Stimulated activated CD8-positive, alpha-beta memory T cell treated with anti-CD3 and anti-CD28 coated beads, Interleukin-4, amount 100 ng/mL, for 1 hour (primary cell): ENCODE results near the gene SCYGR7.
"Not testable (repeated sequence)": the region's sequence is repeated elsewhere in the genome, so short reads cannot be mapped to it uniquely, and the experiment has no call there.

Source experiments
- DNase-seq, 2 donors: peaks; one replicate each; pipeline ENCODE4 v3.0.0-alpha.2; 2020; ENCODE audit warnings: low read depth in 2 of 2, low spot score in 1 of 2

The SCYGR7 gene, protein sequence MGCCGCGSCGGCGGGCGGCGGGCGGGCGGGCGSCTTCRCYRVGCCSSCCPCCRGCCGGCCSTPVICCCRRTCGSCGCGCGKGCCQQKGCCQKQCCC

DNA sequence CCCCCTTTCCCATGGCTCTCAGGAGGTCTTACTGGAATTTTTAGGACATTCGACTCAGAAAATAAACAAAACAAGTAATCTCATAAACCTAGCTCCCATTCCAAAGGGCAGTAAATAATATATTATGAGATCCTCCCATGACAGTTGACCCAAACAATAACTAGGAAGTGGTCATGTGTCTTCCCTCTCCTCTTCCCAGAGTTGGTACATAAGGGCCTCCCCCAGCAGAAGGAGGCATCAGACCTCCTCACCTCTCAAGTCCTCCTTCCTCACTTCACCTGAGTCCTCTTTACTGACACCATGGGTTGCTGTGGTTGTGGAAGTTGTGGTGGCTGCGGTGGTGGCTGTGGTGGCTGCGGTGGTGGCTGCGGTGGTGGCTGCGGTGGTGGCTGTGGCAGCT lies at the start of gene SCYGR7:
SCYGR7 (plus strand) TSS at position 301 of the 400 bp plus-strand sequence; CDS start at position 301, 0 bp downstream.
- DNase-seq: no peak

DNA sequence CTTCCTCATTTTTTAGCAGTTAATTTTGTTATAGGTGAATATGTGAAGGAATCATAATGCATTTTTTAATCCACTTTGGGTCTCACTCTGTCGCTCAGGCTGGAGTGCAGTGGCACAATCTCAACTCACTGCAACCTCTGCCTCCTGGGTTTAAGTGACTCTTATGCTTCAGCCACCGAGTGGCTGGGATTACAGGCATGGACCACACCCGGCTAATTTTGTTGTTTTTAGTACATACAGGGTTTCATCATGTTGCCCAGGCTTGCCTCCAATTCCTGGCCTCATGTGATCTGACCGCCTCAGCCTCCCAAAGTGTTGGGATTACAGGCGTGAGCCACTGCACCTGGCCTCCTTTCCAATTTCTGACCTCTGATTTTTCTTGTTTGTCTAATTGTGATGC lies 43.9 kb upstream of the SCYGR7 start:
- no peak for DNase-seq

GRCh38 chr2:227687189-227687588 lies 40.9 kb upstream of the SCYGR7 start:
- DNase-seq: no peak

DNA sequence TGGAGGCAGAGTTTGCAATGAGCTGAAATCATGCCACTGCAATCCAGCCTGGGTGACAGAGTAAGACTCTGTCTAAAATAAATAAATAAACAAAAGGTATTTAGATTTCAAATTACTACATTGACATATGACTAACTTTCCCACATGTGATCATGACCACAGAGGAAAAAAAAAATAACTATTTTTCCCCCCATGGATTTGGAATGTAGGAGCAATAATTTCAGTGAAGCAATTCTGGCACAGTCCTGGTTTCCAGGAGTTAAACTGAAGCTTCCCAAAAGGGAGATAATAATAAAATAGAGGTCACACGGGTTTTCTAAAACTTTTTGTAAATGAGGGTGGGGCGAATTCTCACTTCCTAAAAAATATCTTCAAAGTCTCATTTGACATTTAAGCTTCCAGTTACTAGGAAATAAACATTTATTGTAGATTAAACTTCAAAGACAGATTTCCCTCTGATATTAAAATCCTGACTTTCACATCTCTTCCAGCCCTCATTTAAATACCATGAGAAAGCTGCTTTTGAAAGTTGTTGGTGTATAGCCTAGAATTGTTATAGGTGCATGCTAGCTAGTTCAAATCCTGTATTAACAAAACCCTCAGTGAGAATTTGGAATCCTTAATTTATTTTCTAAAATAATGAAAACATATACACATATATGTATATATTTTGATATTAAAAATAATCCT lies 31.0 kb upstream of the SCYGR7 start:
- DNase-seq: no peak

DNA sequence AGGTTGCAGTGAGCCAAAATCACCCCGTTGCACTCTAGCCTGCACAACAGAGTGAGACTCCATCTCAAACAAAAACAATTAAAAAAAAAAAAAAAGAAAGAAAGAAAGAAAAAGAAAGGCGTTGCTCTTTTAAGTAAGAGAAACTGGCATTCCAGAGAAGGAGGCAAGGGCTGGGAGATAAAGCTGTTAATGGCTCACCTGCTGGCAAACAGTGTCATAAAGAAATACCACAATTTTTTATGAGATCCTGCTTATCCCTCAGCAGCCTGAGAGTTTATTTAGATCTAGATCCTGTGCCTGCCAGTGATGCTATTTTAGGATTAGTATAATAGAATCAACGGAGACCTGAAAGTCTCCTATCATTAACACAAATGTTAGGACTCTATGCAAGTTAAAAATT lies 26.6 kb upstream of the SCYGR7 start:
- DNase-seq: no peak

GRCh38 chr2:227703280-227703732 lies 24.8 kb upstream of the SCYGR7 start:
- no peak for DNase-seq

DNA sequence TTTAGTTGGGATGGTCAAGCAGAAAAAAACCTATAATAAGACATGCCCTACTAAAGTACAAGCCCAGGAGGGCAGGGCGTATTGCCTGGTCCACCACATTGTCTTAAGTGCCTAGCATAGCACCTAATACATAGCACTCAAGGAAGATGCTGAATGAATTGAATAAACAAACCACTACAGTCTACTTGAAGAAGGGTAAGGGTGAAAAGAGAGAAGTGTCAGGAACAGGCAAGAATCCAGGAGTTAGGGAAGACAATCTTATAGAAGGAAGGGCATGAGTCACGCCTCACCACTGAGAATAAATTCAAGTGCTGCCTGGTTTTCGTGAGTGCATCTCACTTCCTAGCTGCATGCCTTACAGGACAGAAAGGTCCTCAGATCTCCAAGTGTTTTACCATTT lies 24.2 kb upstream of the SCYGR7 start:
- no peak for DNase-seq

GRCh38 chr2:227706859-227707258 lies 21.3 kb upstream of the SCYGR7 start:
- DNase-seq: no peak

GRCh38 chr2:227707390-227707789 lies 20.7 kb upstream of the SCYGR7 start:
- no peak for DNase-seq

DNA sequence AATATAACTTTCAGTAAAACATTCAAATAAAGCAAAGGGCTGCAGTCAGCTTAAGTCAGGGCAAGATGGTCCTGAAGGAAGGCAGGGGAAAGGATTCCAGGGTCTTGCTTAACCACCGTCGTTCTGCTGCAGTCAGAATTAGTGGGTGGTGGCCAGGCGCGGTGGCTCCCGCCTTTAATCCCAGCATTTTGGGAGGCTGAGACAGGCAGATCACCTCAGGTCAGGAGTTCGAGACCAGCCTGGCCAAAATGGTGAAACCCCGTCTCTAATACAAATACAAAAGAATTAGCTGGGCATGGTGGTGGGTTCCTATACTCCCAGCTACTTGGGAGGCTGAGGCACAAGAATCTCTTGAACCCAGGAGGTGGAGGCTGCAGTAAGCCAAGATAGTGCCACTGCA lies 17.1 kb upstream of the SCYGR7 start:
- no peak for DNase-seq

DNA sequence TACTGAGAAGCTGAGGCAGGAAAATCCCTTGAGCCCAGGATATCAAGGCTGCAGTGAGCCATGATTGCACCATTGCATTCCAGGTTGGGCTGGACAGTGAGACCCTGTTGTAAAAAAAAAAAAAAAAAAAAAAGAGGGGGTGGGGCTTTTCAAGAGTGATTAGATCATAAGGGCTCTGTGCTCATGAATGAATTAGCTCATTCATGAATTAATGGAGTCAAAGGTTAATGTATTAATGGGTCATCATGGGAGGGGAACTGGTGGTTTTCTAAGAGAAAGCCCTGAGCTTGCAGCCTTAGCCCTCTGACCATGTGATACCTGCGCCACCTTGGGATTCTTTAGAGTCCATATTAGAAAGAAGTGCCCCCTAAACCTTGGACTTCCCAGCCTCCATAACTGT lies 14.8 kb upstream of the SCYGR7 start:
- no peak for DNase-seq

DNA sequence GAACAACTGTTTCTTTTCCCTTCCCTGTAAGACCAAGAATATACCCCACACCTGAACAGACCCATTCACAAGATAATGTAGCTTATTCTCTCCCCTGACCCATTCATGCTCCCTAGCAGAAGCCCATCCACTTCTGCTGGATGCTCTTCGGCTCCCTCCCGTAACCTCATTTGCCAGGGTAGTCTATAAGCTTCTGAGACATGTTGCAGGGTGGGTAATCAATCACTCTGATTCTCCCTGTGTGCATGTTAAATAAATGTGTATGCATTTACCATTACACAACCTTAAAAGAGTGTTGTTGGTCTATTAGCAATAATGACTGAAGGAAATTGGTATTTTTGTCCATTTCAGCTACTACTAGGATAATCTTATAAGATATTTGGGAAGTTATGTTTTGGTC lies 11.6 kb upstream of the SCYGR7 start:
- DNase-seq: no peak

DNA sequence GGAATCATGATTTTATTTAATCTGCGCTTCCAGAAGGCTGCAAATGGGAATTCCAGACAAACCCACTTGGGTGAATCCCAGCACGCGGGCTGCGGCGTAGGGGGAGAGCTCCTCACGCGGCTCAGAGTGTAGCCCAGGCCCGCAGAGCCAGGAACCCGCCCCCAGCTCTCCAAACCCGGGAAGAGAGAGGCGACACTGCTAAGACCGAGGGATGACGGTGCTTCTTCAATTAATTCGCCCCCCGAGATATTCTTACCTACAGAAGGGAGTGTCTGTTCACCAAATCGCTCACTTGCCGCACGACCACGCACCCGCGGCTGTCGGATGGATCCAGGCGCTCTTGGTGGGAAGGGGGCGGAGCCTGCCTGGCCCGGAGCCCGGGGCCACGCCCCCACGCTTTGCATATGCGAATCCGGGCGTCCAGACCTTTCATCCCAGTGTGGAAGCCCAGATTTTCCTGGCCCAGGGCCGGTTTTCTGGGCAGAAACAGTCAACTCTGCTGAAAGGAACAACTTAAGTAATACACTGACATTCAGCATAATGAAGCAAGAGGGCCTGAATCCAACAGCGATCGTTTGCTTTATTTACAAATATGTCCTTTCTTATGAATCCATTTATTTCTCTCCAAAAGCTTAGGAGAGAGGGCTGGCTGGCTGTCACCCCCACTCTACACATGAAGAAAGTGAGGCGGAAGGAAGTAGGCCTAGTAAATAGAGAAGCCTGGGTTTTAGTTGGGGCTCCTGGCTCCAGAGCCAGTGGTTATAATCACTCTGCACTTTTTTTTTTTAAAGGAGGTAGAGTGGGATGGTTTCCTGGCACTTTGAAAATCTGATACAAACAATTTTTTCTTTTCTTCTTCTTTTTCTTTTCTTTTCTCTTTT lies 10.2 kb upstream of the SCYGR7 start, which contains the start of gene SLC19A3:
SLC19A3 (minus strand) TSS at position 342 of the 881 bp plus-strand sequence. CDS start 15,710 bp downstream, outside the sequence.
- no peak for DNase-seq

- no peak for DNase-seq
Measured at GRCh38 chr2:227719641-227720040, 8.5 kb upstream of the SCYGR7 start.

- no peak for DNase-seq
Measured at GRCh38 chr2:227720680-227721079, 7.5 kb upstream of the SCYGR7 start.

- DNase-seq: not testable (repeated sequence)
Measured at GRCh38 chr2:227722821-227723220, 5.3 kb upstream of the SCYGR7 start.

- no peak for DNase-seq
Measured at GRCh38 chr2:227724394-227725039, 3.6 kb upstream of the SCYGR7 start, which contains the start of gene SCYGR6. Gene SCYGR6 (minus strand): TSS chr2:227724757. CDS start chr2:227724757, 0 bp downstream.

- DNase-seq: no peak
Measured at GRCh38 chr2:227739351-227739750, 11.2 kb downstream of the SCYGR7 start.

DNA sequence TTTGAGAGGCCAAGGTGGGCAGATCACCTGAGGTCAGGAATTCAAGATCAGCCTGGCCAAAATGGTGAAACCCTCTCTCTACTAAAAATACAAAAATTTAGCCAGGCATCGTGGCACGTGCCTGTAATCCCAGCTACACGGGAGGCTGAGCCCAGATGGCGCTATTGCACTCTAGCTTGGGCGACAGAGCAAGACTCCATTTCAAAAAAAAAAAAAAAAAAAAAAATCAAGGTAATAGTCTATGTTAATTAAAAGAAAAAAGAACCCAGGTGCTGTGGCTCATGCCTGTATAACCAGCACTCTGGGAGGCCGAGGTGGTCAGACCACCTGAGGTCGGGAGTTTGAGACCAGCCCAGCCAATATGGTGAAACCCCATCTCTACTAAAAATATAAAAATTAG lies 12.6 kb downstream of the SCYGR7 start:
- DNase-seq: not testable (repeated sequence)

GRCh38 chr2:227745594-227745993 lies 17.5 kb downstream of the SCYGR7 start, which contains the start of gene SCYGR8:
Gene SCYGR8 (plus strand): TSS chr2:227745894. CDS start chr2:227745894, 0 bp downstream.
- no peak for DNase-seq

DNA sequence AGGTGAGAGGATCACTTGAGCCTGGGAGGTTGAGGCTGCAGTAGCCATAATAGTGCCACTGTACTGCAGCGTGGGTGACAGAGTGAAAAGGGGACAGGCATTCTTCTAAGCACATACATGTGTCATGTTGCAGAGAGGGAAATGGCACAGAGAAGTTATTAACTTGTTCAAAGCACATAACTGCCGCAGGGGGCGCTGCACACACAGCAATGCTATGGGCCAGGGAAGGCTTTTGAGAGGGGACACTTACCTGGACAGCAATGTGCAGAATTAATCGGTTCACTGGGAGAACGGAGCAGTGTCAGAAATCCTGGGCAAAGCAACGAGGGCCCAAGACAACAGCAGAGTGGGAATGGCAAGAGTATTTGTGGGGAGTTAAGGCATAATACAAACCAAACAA lies 19.9 kb downstream of the SCYGR7 start:
- no peak for DNase-seq
